MCF 10A (cell line): ENCODE measurements around the gene PPFIA4. TPM values are rescaled to one million over a fixed set of nuclear protein-coding genes. Genes with fewer than 3 reads are reported as not detected.

ENCODE experiments used
- BruUV-seq: library from RNA; stranded (reverse); fragments of 400-500 nt; replicated peaks from 2 replicates; lab custom pipeline; 2021; lab: Mats Ljungman, UMichigan
- CTCF ChIA-PET: fragments of 300-600 bp; sonication (Branson Sonifier 250); formaldehyde crosslinking; extraction: SDS; loops from one replicate; lab custom pipeline; 2021; ENCODE audit warnings: antibody characterized with exemption, inconsistent platforms; lab: Yijun Ruan, JAX
- POLR2A ChIA-PET: fragments of 300-600, 350-650 bp; sonication (Branson Sonifier 250); formaldehyde crosslinking; extraction: SDS; loops from one replicate; lab custom pipeline; 2020; ENCODE audit warnings: antibody characterized with exemption, inconsistent platforms; lab: Yijun Ruan, JAX
- DNase-seq: peaks from one replicate; pipeline ENCODE4 v3.0.0-alpha.2; 2018; ENCODE audit not compliant: unreplicated experiment
- H3K27ac Mint-ChIP-seq: one replicate; pipeline ENCODE4 v1.8.0; 2022; ENCODE audit warnings: mild to moderate bottlenecking, low read depth, mixed read lengths; ENCODE audit not compliant: unreplicated experiment
- H3K27me3 Mint-ChIP-seq: one replicate; pipeline ENCODE4 v1.8.0; 2022; ENCODE audit warnings: mixed read lengths; ENCODE audit not compliant: insufficient read depth, unreplicated experiment
- H3K36me3 Mint-ChIP-seq: one replicate; pipeline ENCODE4 v1.8.0; 2022; ENCODE audit warnings: mild to moderate bottlenecking, moderate library complexity, mixed read lengths; ENCODE audit not compliant: insufficient read depth, unreplicated experiment
- H3K4me1 Mint-ChIP-seq: one replicate; pipeline ENCODE4 v1.8.0; 2022; ENCODE audit warnings: mixed read lengths; ENCODE audit not compliant: insufficient read depth, unreplicated experiment
- H3K4me3 Mint-ChIP-seq: one replicate; pipeline ENCODE4 v1.8.0; 2022; ENCODE audit warnings: mild to moderate bottlenecking, moderate library complexity, mixed read lengths; ENCODE audit not compliant: unreplicated experiment
- H3K9me3 Mint-ChIP-seq: one replicate; pipeline ENCODE4 v1.8.0; 2022; ENCODE audit warnings: mixed read lengths; ENCODE audit not compliant: unreplicated experiment
- intact Hi-C: fragments of 100-400 bp; cut with micrococcal nuclease; formaldehyde crosslinking; loops from 2 replicates; pipeline ENCODE4 v1.14.1; 2022
- total RNA-seq: library from RNA; stranded (reverse); gene quantifications from 2 replicates; pipeline ENCODE4 v1.2.3, GENCODE V29; 2022
- TF ChIP-seq, protein P1 (sequence below): fragments of 200-600 bp; IDR thresholded peaks from one replicate; pipeline ENCODE4 v1.8.0; 2022; ENCODE audit warnings: antibody characterized with exemption, mild to moderate bottlenecking; ENCODE audit not compliant: unreplicated experiment

PPFIA4 gene
- total RNA-seq, 1 experiment from 2014 or later, result 0.16 TPM

- Mint-ChIP-seq H3K27me3 (no peaks in the 10 kb centered on the region), H3K4me3 (no peak overlapping the region), H3K9me3 (no peaks in the 10 kb centered on the region), H3K36me3 (no peaks in the 10 kb centered on the region), H3K27ac (no peak overlapping the region), H3K4me1 (peaks cover 18% of the 10 kb centered on the region)
- ChIA-PET POLR2A (interaction anchor here (0.7 to 2.1 kb wide), 4 partner anchors 11 to 180 kb away, joined by 3 to 4 read pairs (median 4); partner anchors contain the start of gene PPFIA4), CTCF (interaction anchor here (0.7 to 22.1 kb wide), 10 partner anchors 10 to 317 kb away, joined by 3 to 702 read pairs (median 5); partner anchors contain the start of gene PPFIA4)
- DNase-seq, result no peak
- TF ChIP-seq, protein P1, sequence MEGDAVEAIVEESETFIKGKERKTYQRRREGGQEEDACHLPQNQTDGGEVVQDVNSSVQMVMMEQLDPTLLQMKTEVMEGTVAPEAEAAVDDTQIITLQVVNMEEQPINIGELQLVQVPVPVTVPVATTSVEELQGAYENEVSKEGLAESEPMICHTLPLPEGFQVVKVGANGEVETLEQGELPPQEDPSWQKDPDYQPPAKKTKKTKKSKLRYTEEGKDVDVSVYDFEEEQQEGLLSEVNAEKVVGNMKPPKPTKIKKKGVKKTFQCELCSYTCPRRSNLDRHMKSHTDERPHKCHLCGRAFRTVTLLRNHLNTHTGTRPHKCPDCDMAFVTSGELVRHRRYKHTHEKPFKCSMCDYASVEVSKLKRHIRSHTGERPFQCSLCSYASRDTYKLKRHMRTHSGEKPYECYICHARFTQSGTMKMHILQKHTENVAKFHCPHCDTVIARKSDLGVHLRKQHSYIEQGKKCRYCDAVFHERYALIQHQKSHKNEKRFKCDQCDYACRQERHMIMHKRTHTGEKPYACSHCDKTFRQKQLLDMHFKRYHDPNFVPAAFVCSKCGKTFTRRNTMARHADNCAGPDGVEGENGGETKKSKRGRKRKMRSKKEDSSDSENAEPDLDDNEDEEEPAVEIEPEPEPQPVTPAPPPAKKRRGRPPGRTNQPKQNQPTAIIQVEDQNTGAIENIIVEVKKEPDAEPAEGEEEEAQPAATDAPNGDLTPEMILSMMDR, result no peak
- no TSS peak for BruUV-seq
- intact Hi-C loops, result loop anchor here (5.0 kb wide), 1 partner anchor 291 kb away; no protein-coding TSS in a partner anchor
These were observed 10.2 kb downstream of the PPFIA4 start for GRCh38 chr1:203036537-203036936.

- intact Hi-C loops, result loop anchor here (2.0 to 5.0 kb wide), 2 partner anchors 81 to 290 kb away; no protein-coding TSS in a partner anchor
- Mint-ChIP-seq H3K9me3 (no peaks in the 10 kb centered on the region), H3K27me3 (no peaks in the 10 kb centered on the region), H3K4me3 (no peak overlapping the region), H3K4me1 (peaks cover 18% of the 10 kb centered on the region), H3K36me3 (no peaks in the 10 kb centered on the region), H3K27ac (no peak overlapping the region)
- no peak for DNase-seq
- no TSS peak for BruUV-seq
- ChIA-PET POLR2A (no interaction called here), CTCF (interaction anchor here (1.1 to 22.1 kb wide), 11 partner anchors 8 to 229 kb away, joined by 3 to 702 read pairs (median 76); partner anchors contain the start of gene ADORA1)
- TF ChIP-seq, protein P1, result no peak
These were observed 11.4 kb downstream of the PPFIA4 start for GRCh38 chr1:203037509-203038190.

GRCh38 chr1:203038217-203038741, 12.0 kb downstream of the PPFIA4 start:
- intact Hi-C loops, result loop anchor here (2.0 to 5.0 kb wide), 2 partner anchors 81 to 289 kb away; no protein-coding TSS in a partner anchor
- DNase-seq, result peak; percentile 81
- POLR2A ChIA-PET, result interaction anchor here (1.3 to 2.6 kb wide), 4 partner anchors 16 to 230 kb away, joined by 3 to 23 read pairs (median 12); no protein-coding TSS in a partner anchor
- H3K4me1 Mint-ChIP-seq, result peaks cover 18% of the 10 kb centered on the region
- no peaks in the 10 kb centered on the region for H3K9me3 Mint-ChIP-seq
- TF ChIP-seq, protein P1, result peak; percentile 41
- no peaks in the 10 kb centered on the region for H3K27me3 Mint-ChIP-seq
- no peak overlapping the region for H3K4me3 Mint-ChIP-seq
- CTCF ChIA-PET, result interaction anchor here (0.5 to 22.1 kb wide), 27 partner anchors 9 to 336 kb away, joined by 3 to 702 read pairs (median 7); partner anchors contain the start of genes ADORA1 and MYBPH
- H3K27ac Mint-ChIP-seq, result no peak overlapping the region
- BruUV-seq, result no TSS peak
- H3K36me3 Mint-ChIP-seq, result no peaks in the 10 kb centered on the region
